ENCODE results near the gene CHFR. TPM values are rescaled to one million over a fixed set of nuclear protein-coding genes. Genes with fewer than 3 reads are reported as not detected.
"Not testable (repeated sequence)": the region's sequence is repeated elsewhere in the genome, so short reads cannot be mapped to it uniquely, and the experiment has no call there.

The CHFR gene
- total and polyA plus RNA-seq, 11 donors, result 10.6 to 33.5 (median 17.4) TPM

- no peak overlapping the region for H3K27ac ChIP-seq
- no peaks in the 10 kb centered on the region for H3K4me1 ChIP-seq
- H3K27me3 ChIP-seq, result no peaks in the 10 kb centered on the region
- ATAC-seq (peak in 1 of 4 donors; percentile 10), DNase-seq (no peak)
- H3K36me3 ChIP-seq, result peaks cover 0 to 89% (median 82%) of the 10 kb centered on the region in 9 donors
- H3K9me3 ChIP-seq, result no peaks in the 10 kb centered on the region
- TF ChIP-seq CTCF (IDR thresholded peaks at IDR 0.05), result no peak
- no peak for TF ChIP-seq POLR2A (IDR thresholded peaks at IDR 0.05)
- no peak overlapping the region for H3K4me3 ChIP-seq
- 93 to 97% (median 95%) methylated on average over 7 to 21 of the region's 21 CpGs for WGBS, 4 donors
- intact Hi-C loops (cut with DNase I), result no loop called here
These were observed 73.2 kb downstream of the CHFR start for GRCh38 chr12:132814232-132814631.

- ATAC-seq (no peak), DNase-seq (no peak)
- Histone ChIP-seq H3K4me1 (no peaks in the 10 kb centered on the region), H3K9me3 (no peaks in the 10 kb centered on the region), H3K27me3 (no peaks in the 10 kb centered on the region), H3K36me3 (peaks cover 0 to 87% (median 78%) of the 10 kb centered on the region in 9 donors), H3K4me3 (no peak overlapping the region), H3K27ac (no peak overlapping the region)
- TF ChIP-seq CTCF (IDR thresholded peaks at IDR 0.05) (no peak), POLR2A (IDR thresholded peaks at IDR 0.05) (no peak)
- intact Hi-C loops (cut with DNase I), result no loop called here
- 96 to 99% (median 97%) methylated on average over 6 of the region's 6 CpGs for WGBS, 4 donors
These were observed 74.0 kb downstream of the CHFR start for GRCh38 chr12:132813443-132813842.

- H3K36me3 ChIP-seq, result peaks cover 0 to 87% (median 80%) of the 10 kb centered on the region in 9 donors
- ATAC-seq (no peak), DNase-seq (no peak)
- no peaks in the 10 kb centered on the region for H3K9me3 ChIP-seq
- no peak overlapping the region for H3K4me3 ChIP-seq
- 93 to 95% (median 94%) methylated on average over 8 of the region's 8 CpGs for WGBS, 4 donors
- H3K27me3 ChIP-seq, result no peaks in the 10 kb centered on the region
- no peaks in the 10 kb centered on the region for H3K4me1 ChIP-seq
- no peak overlapping the region for H3K27ac ChIP-seq
- TF ChIP-seq CTCF (IDR thresholded peaks at IDR 0.05), result no peak
- TF ChIP-seq POLR2A (IDR thresholded peaks at IDR 0.05), result no peak
- intact Hi-C loops (cut with DNase I), result no loop called here
These were observed 74.6 kb downstream of the CHFR start for GRCh38 chr12:132812631-132813305.

GRCh38 chr12:132809391-132809790 lies 78.0 kb downstream of the CHFR start:
- DNase-seq; H3K27ac ChIP-seq; H3K4me3 ChIP-seq; H3K9me3 ChIP-seq; H3K4me1 ChIP-seq; H3K27me3 ChIP-seq; ATAC-seq; intact Hi-C loops (cut with DNase I): not testable (repeated sequence)
- peaks cover 0 to 90% (median 81%) of the 10 kb centered on the region in 9 donors for H3K36me3 ChIP-seq
- WGBS, 4 donors, result 64 to 70% (median 66%) methylated on average over 11 to 13 of the region's 13 CpGs
- peak in 9 of 12 donors; percentile 13 to 45 (median 31) for TF ChIP-seq CTCF (IDR thresholded peaks at IDR 0.05)

Measured in heart left ventricle (tissue), 16 donors.